GM12878 (cell line): ENCODE results near the gene PMP22. TPM values are rescaled to one million over a fixed set of nuclear protein-coding genes. Genes with fewer than 3 reads are reported as not detected.

Experiments used
- microRNA-seq: library from miRNA; unstranded; fragments of <30 nt; microRNA quantifications from one replicate; pipeline ENCODE4, GENCODE V29; 2018
- polyA plus RNA-seq, 11 experiments: library from polyadenylated mRNA; depleted of rRNA in 4 of 11; unstranded in 6 of 11; stranded (reverse) in 5 of 11; fragments of >200 nt; fragmentation: Nextera tagmentation in 4 of 11; fragmentation: Illumina TruSeq in 1 of 11; extraction: Ambion mirVana in 4 of 11; extraction: Trizol in 1 of 11; gene quantifications; 1 replicate in 1 of 11; 2 replicates in 10 of 11; pipeline versions ENCODE4 v1.2.1 to v1.2.3, GENCODE V29; 2011 to 2016; ENCODE audit warnings: inconsistent platforms in 2 of 11, missing spikeins in 2 of 11, low read depth in 1 of 11
- small RNA-seq: library from RNA; depleted of rRNA; stranded (forward); fragments of <200 nt; gene quantifications from one replicate; pipeline ENCODE3, GENCODE V24; 2014
- total RNA-seq, 4 experiments: library from RNA; depleted of rRNA in 3 of 4; stranded (reverse); fragments of >200 nt in 3 of 4; fragmentation: Illumina TruSeq in 1 of 4; extraction: Trizol in 1 of 4; gene quantifications; 2 replicates each; pipeline versions ENCODE4 v1.2.1 to v1.2.3, GENCODE V29; 2013 to 2021

PMP22 gene
- total and polyA plus RNA-seq, 10 of the 15 experiments (the other 5 are each of a cell fraction or from before 2014, with no cell fraction given) = 0.59 TPM; not detected in 9

Small RNAs within 50 kb of the gene (microRNA-seq; reads per million reads assigned to microRNA genes)
- gene MIR4731 = not detected

Small RNAs within 50 kb of the gene (small RNA-seq; reads per million reads assigned to genes)
- gene MIR4731 = not detected
- gene RNU6-799P = not detected

Other genes starting within 250 kb of the PMP22 start
- not detected in 2 replicates for gene TEKT3, start 76.3 kb upstream of the PMP22 start, total RNA-seq (2014; rRNA removed)
- not detected in 2 replicates for gene TEKT3, start 76.3 kb upstream of the PMP22 start, total RNA-seq (2014; rRNA removed; fragmentation: Illumina TruSeq; extraction: Trizol)
- gene TEKT3, start 76.3 kb upstream of the PMP22 start, total RNA-seq (2021) = not detected in 2 replicates
- gene TEKT3, start 76.3 kb upstream of the PMP22 start, polyA plus RNA-seq (2011; rRNA removed) = not detected in 2 replicates
- not detected in 2 replicates for gene TEKT3, start 76.3 kb upstream of the PMP22 start, polyA plus RNA-seq (2014; fragmentation: Illumina TruSeq; extraction: Trizol)
- not detected for gene TEKT3, start 76.3 kb upstream of the PMP22 start, polyA plus RNA-seq (2014; fragmentation: Nextera tagmentation; extraction: Ambion mirVana)
- gene TEKT3, start 76.3 kb upstream of the PMP22 start, polyA plus RNA-seq (2014; rRNA removed) = 0.15 TPM in 1 of 2 replicates, not detected in the other
- not detected for gene TEKT3, start 76.3 kb upstream of the PMP22 start, polyA plus RNA-seq (2016; fragmentation: Nextera tagmentation; extraction: Ambion mirVana)
- 0.51 TPM in 1 of 2 replicates, not detected in the other for gene CDRT4, start 202.3 kb upstream of the PMP22 start, total RNA-seq (2014; rRNA removed)
- gene CDRT4, start 202.3 kb upstream of the PMP22 start, total RNA-seq (2014; rRNA removed; fragmentation: Illumina TruSeq; extraction: Trizol) = 0.45 and 0.46 TPM in 2 replicates
- gene CDRT4, start 202.3 kb upstream of the PMP22 start, total RNA-seq (2021) = 0.40 and 0.72 TPM in 2 replicates
- gene CDRT4, start 202.3 kb upstream of the PMP22 start, polyA plus RNA-seq (2011; rRNA removed) = not detected in 2 replicates
- gene CDRT4, start 202.3 kb upstream of the PMP22 start, polyA plus RNA-seq (2014; fragmentation: Illumina TruSeq; extraction: Trizol) = 0.62 and 1.1 TPM in 2 replicates
- under 1 TPM; 0.11 to 0.19 TPM for gene CDRT4, start 202.3 kb upstream of the PMP22 start, polyA plus RNA-seq (2014; fragmentation: Nextera tagmentation; extraction: Ambion mirVana)
- gene CDRT4, start 202.3 kb upstream of the PMP22 start, polyA plus RNA-seq (2014; rRNA removed) = 1.0 and 1.3 TPM in 2 replicates
- not detected for gene CDRT4, start 202.3 kb upstream of the PMP22 start, polyA plus RNA-seq (2016; fragmentation: Nextera tagmentation; extraction: Ambion mirVana)